Measurements from ENCODE around the gene RANBP3.
"Not testable (repeated sequence)": the region's sequence is repeated elsewhere in the genome, so short reads cannot be mapped to it uniquely, and the experiment has no call there.

The RANBP3 gene

DNA sequence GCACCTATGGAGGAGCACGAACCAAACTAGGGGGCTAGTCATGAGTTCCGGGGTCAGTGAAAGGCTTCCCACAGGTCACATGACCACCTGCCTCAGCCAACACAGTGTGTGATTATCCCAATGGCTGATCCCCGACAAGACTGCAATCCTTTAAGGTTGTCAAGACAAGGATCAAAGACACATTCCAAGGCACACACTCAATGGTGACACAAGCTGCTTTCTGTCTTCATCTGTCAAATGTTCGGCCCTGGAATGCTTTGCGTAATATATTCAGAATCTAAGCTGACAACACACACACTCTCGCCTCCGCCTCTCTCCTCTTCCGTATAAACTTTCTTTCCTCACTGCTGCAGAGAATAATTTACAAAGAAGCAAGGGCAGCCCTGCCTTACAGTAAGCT lies 11.7 kb downstream of the RANBP3 start:
- DNase-seq (ENCODE audit: low spot score), result no peak

- no peak for DNase-seq (ENCODE audit: low spot score)
Measured at GRCh38 chr19:5964816-5965565, 12.9 kb downstream of the RANBP3 start.

DNA sequence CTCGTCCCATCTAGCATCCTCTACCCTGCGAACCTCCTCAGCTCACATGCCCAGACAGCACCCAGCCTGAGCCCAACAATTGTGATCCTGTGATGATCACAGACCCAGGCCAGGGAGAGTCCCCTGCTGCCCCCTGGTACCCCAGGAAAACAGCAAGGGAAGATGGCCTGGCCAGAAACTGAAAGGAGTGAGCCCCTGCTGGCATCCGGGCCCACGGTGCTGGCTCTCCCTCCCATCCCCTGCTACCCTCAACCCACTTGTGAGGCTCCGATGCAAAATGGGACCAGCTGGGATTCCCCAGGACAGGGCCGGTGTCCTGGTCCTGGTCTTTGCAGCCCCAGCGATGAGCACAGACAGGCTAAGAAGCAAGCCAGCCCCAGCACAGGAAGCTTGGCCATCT lies 14.1 kb downstream of the RANBP3 start:
- no peak for DNase-seq (ENCODE audit: low spot score)

- DNase-seq (ENCODE audit: low spot score), result not testable (repeated sequence)
Measured at GRCh38 chr19:5963259-5963658, 14.7 kb downstream of the RANBP3 start.

GRCh38 chr19:5961969-5962945 lies 15.7 kb downstream of the RANBP3 start:
- DNase-seq (ENCODE audit: low spot score), result peak; percentile 90

DNA sequence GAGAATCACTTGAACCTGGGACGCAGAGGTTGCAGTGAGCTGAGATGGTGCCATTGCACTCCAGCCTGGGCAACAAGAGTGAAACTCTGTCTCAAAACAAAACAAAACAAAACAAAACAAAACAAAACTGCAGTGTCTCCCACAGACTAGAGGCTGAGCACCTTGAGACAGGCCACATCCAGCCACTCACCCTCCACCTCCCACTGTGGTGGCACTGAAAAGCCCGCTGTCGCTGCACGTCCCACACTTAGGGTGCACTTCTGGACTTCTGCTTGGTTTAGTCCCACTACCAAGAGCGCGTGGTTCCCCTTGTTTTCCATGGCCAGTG lies 16.3 kb downstream of the RANBP3 start:
- peak; percentile 24 for DNase-seq (ENCODE audit: low spot score)

- no peak for DNase-seq (ENCODE audit: low spot score)
Measured at GRCh38 chr19:5960005-5961001, 17.6 kb downstream of the RANBP3 start.

- no peak for DNase-seq (ENCODE audit: low spot score)
Measured at GRCh38 chr19:5959260-5960004, 18.5 kb downstream of the RANBP3 start.

DNA sequence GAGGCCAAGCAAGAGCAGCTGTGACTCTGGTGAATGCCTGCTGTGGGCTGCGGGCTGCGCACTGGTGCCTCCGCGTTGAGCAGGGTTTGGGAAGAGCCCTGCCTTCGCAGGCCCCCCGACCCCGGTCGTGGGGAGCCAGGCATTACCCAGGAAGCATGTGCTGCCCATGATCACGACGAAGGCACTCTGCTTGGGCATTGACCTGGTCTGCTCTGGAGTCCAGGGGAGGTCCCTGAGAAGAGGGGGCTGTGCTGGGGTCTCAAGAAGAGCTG lies 19.2 kb downstream of the RANBP3 start:
- DNase-seq (ENCODE audit: low spot score), result no peak

GRCh38 chr19:5958074-5958850 lies 19.7 kb downstream of the RANBP3 start:
- DNase-seq (ENCODE audit: low spot score), result no peak

GRCh38 chr19:5957170-5957569 lies 20.8 kb downstream of the RANBP3 start:
- DNase-seq (ENCODE audit: low spot score), result no peak

- no peak for DNase-seq (ENCODE audit: low spot score)
Measured at GRCh38 chr19:5956728-5957127, 21.2 kb downstream of the RANBP3 start.

DNA sequence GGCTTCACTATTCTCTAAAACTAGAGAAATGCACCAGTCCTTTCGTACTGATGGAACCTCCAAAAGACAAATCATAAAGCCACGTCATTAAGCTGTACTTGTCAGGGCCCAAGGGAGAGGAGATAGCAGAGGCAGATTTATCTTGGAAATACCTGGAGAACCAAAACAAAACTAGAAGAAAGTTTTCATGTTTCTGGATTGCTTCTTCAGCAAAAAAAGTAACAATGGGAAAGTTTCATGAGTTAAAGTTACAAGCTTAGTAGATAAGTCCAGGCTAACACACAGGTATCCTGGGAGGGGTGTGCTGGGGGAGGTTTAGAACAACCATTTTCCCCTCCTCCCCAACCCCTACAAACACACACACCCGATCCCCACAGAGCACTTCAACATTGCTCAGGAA lies 21.6 kb downstream of the RANBP3 start:
- no peak for DNase-seq (ENCODE audit: low spot score)

GRCh38 chr19:5955636-5955935 lies 22.4 kb downstream of the RANBP3 start:
- no peak for DNase-seq (ENCODE audit: low spot score)

DNA sequence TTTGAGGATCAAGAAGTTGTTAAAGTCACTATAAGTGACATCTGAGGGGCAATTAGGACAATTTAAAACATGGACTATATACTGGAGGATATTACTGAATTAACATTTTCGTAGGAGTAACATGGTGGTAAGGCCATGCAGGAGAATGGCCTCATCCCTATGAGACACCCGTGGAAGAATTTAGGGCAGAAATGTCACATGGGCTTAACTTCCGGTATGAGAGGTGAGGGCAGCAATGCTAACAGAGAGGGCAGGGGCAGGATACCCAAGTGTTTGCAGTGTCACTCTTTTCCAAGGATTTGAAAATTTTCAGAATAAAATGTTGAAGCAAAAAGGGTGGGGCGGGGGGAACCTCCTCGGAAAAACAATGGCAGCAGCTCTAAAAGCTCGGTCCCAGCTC lies 23.6 kb downstream of the RANBP3 start:
- no peak for DNase-seq (ENCODE audit: low spot score)

DNA sequence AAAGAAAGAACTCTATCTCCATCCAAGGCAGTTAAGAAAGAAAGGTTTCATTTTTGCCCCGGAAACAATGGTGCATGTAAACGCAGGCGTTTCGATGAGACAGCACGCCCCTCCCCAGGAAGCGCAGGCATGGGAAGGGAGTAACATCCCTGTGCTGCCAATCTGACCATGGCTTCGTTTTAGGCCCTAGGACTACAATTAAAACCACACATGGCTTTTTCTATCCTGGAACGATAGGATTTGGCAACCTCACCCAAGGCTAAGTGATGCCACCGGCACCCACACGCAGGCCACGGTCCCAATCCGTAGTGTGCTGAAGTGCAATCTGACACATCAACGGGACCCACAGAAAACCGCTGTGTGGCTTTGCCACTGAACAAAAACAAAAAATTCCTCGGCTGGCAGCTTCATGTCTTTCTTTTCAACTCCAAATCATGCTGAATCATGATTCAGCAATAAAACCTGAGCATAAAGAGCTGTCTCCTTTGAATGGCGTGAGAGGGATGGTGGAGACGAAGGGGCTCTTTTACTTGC lies 24.2 kb downstream of the RANBP3 start:
- peak; percentile 42 for DNase-seq (ENCODE audit: low spot score)

- peak; percentile 12 for DNase-seq (ENCODE audit: low spot score)
Measured at GRCh38 chr19:5953030-5953589, 24.8 kb downstream of the RANBP3 start.

DNA sequence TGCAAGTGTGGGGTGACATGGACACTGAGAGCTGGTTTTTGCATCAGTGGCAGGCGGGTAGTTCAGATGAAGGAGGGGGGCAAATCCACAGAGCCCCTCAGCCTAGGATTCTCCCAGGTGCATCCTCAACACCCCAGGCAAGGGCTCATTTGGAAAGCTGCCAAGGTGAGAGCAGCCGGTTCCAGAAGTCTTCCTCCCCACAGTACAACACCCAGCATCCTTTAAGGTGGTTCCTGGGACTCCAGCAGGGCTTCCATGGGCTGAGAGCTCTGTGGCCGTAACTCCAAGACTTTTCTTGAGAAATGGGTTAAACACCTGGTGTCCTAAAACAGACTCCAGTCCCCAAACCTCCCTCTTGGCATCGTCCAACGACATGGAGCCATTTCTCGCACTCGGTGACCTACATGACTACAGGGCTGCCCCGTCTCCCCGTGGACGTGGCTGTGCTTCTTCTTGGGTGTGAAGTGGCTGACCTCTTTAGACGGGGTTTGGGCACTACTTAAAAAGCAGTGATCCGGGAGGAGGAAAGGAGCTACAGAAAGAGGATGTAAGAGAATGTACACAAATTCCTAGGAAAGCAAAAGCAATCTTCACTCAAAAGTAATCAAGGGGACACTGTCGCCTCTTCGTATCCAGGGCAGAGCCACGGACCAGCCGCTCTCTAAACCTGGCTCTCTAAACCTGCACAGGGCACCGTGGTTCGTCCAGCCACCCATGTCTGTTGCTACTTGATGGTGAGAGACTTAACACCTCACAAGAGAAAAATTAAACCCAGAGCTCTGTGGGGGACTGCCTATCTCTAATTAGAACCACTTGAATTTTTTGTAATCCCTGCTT lies 25.5 kb downstream of the RANBP3 start:
- DNase-seq (ENCODE audit: low spot score), result no peak

GRCh38 chr19:5951338-5951861 lies 26.5 kb downstream of the RANBP3 start:
- no peak for DNase-seq (ENCODE audit: low spot score)

All from CD4-positive, alpha-beta T cell treated with Interleukin-2 at 100 ng/mL for 4 hours (primary cell).